Brain microvascular endothelial cell (primary cell): Measurements from ENCODE around the gene EIF1.

Source experiments
- DNase-seq: peaks from one replicate; pipeline ENCODE4 v3.0.0-alpha.2; 2020
- H3K27ac ChIP-seq: fragments of 250-450 bp; sonication (Bioruptor Pico); 2 replicates; pipeline ENCODE4 v1.5.1; 2020; ENCODE audit warnings: mild to moderate bottlenecking, moderate library complexity
- H3K27me3 ChIP-seq: fragments of 250-450 bp; sonication (Bioruptor Pico); replicated peaks from 2 replicates; pipeline ENCODE4 v1.5.1; 2020; ENCODE audit warnings: mild to moderate bottlenecking
- H3K36me3 ChIP-seq: fragments of 250-450 bp; sonication (Bioruptor Pico); replicated peaks from 2 replicates; pipeline ENCODE4 v1.5.1; 2020; ENCODE audit warnings: mild to moderate bottlenecking
- H3K4me3 ChIP-seq: 2 replicates; pipeline ENCODE4 v1.5.1; 2011; ENCODE audit warnings: low read depth, mild to moderate bottlenecking, control low read depth, low read length, moderate library complexity
- in situ Hi-C: cut with HindIII; loops from 2 replicates; pipeline ENCODE4 v1.10.0; 2017; ENCODE audit warnings: low sequenced_read_pairs, low pct_ligation_motif_present
- TF ChIP-seq, protein P1 (sequence below): IDR thresholded peaks from 2 replicates; pipeline ENCODE4 v1.5.1; 2011; ENCODE audit warnings: low read depth, mild to moderate bottlenecking, moderate library complexity, low read length, control low read depth, inconsistent platforms; ENCODE audit errors: missing control alignments

The EIF1 gene

DNA sequence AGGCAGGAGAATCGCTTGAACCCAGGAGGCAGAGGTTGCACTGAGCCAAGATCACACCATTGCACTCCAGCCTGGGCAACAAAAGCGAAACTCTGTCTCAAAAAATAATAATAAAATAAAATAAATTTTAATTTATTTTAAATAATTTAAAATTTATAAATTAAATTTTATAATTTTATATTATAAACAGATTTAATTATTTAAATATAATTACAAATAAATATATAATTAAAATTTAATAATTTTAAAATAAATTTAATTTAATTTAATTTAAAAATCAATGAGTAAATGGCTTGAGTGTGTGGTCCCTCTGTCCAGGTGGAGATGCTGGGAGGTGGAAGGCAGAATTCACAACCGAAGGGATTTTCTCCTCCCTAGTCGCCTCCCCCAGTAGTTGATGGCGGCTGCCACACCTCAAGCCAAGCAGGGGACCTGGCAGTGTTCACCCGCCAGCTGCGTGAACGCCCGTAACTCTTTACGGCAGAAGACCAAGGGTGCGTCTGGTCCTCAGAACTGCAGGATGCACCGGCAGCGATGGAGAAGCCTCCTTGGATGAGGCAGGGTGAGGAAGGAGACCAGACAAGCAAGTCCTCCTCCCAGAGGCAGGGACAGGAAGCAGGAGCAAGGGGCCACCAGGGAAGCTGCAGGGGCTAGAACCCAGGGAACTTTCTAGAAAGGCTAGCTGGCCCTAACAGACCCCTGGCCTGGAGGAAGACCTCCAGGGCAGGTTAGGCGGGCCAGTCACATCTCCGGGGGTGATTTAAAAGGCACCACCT, 41.5 kb upstream of the EIF1 start:
- no peak for DNase-seq
- in situ Hi-C loops: no loop called here
- Histone ChIP-seq H3K36me3 (no peaks in the 10 kb centered on the region), H3K27me3 (no peaks in the 10 kb centered on the region), H3K4me3 (no peak overlapping the region), H3K27ac (no peak overlapping the region)
- TF ChIP-seq, protein P1, sequence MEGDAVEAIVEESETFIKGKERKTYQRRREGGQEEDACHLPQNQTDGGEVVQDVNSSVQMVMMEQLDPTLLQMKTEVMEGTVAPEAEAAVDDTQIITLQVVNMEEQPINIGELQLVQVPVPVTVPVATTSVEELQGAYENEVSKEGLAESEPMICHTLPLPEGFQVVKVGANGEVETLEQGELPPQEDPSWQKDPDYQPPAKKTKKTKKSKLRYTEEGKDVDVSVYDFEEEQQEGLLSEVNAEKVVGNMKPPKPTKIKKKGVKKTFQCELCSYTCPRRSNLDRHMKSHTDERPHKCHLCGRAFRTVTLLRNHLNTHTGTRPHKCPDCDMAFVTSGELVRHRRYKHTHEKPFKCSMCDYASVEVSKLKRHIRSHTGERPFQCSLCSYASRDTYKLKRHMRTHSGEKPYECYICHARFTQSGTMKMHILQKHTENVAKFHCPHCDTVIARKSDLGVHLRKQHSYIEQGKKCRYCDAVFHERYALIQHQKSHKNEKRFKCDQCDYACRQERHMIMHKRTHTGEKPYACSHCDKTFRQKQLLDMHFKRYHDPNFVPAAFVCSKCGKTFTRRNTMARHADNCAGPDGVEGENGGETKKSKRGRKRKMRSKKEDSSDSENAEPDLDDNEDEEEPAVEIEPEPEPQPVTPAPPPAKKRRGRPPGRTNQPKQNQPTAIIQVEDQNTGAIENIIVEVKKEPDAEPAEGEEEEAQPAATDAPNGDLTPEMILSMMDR: no peak

DNA sequence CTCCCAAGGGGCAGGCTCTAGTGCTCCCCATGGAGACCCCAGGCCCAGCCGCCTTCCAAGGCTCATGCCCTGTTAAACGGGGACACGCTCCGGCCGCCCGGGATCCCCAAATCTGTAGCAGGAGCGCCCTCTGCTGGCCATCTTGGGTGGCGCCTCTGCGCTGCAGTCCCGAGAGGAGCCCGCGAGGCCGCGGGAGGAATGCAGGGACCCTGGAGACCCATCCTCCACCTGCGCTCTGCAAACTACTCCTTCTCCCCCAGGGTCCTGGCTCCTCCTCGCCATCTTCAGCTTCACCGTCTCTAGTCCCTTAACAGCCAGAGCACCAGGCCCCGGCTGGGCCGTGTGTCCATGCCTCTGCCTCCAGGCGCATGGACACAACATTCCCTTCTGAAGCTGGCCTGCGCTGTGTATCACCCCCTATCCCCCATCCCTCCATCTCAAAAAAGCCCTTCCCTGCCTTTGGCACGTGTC, 40.7 kb upstream of the EIF1 start:
- TF ChIP-seq, protein P1: peak; percentile 94
- in situ Hi-C loops: no loop called here
- peak; percentile 66 for DNase-seq
- H3K4me3 ChIP-seq: peak overlapping the region; percentile 53
- no peaks in the 10 kb centered on the region for H3K27me3 ChIP-seq
- H3K27ac ChIP-seq: no peak overlapping the region
- H3K36me3 ChIP-seq: no peaks in the 10 kb centered on the region

DNA sequence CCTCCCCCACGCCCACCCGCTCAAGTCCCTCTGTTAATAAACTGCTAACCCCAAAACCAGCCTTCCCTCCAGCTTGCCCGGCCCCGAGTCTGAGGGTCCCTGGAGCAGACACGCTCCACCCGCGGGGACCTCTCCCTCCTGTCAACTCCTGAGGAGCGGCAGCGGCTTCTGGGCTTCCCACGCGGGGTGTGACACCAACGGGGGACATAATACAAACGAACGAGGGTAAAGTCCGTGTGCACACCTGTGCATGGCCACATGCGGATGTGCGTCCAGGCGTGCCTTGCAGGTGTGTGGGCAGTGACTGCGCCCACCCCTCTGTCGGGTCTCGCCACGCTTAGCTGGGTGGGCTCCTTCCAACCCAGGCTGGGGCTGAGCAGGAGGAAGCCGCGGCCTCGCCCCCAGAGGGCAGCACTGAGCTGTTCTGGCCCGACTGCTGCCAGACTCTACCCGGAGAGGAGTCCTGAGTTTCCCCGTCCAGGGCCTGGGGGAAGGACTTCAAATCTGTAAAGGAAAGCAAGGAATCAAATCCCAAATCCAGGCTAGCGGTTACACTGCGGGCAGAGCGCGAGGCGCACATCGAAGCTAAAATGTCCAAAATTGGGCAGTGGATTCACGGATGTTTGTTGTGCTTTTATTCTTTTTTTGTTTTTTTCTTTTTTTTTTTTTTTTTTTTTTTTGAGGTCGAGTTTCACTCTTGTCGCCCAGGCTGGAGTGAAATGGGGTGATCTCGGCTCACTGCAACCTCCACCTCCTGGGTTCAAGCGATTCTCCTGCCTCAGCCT, 40.1 kb upstream of the EIF1 start:
- DNase-seq: peak; percentile 63
- Histone ChIP-seq H3K27me3 (no peaks in the 10 kb centered on the region), H3K27ac (peak overlapping the region; percentile 38), H3K4me3 (peak overlapping the region; percentile 53), H3K36me3 (no peaks in the 10 kb centered on the region)
- TF ChIP-seq, protein P1: peak; percentile 97
- in situ Hi-C loops: no loop called here

DNA sequence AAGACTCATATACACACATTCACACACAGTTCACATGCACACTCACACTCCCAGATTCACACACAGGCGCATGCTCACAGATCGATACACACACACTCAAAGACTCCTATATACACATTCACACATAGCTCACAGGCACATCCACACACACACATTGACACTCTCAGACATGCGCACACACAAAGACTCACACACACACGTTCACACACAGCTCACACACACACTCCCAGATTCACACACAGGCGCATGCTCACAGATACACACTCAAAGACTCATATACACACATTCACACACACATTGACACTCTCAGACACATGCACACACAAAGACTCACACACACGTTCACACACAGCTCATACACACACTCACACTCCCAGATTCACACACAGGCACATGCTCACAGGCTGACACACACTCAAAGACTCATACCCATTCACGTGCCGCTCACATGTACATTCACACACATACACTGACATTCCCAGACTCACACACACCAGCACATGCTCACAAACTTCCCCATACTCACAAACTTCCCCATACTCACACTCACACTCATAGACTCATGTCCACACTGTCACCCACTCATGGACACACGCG, 38.7 kb upstream of the EIF1 start:
- no peak for DNase-seq
- TF ChIP-seq, protein P1: no peak
- H3K27me3 ChIP-seq: no peaks in the 10 kb centered on the region
- in situ Hi-C loops: no loop called here
- H3K36me3 ChIP-seq: no peaks in the 10 kb centered on the region
- H3K4me3 ChIP-seq: no peak overlapping the region
- H3K27ac ChIP-seq: no peak overlapping the region

DNA sequence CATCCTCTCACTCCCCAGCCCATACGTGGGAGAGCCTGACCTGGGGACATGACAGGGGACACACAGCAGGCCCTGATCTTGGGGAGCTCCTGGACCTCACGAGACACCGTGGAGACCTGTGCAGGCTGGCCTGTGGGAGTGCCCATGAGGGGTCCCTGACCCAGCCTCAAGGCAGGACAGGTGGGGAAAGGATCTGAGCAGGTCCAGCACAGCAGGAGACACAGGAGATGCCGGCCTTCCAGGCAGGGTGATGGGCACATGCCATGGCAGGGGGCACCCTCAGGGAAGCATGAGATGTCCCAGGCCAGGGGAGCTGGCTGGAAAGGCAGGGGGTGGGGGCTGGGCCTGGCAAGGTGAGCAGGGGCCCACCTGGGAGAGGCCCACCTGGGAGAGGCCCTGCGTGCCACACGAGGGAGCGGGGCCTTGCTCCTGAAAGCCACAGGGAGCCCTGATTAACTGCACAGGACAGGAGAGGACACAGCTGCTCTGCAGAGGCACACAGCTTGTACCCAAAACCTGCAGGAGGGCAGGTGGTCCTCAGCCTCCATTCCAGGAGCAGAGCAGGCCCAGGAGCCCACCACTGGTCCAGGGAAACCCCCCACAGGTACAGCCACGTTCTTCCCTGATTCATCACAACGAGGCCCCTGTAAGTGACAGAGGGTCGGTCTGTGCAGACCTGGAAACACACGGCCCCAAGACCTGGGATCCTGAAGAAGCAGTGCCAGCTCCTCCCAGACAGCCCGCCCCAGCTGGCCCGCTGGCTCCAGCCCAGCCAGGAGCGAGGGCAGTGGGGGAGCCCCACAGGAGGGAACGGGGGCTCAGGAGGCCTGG, 37.7 kb upstream of the EIF1 start:
- in situ Hi-C loops: no loop called here
- no peak overlapping the region for H3K4me3 ChIP-seq
- H3K27ac ChIP-seq: no peak overlapping the region

More for the DNA sequence above, 37.7 kb upstream of the EIF1 start:
- TF ChIP-seq, protein P1: no peak
- no peaks in the 10 kb centered on the region for H3K27me3 ChIP-seq
- no peaks in the 10 kb centered on the region for H3K36me3 ChIP-seq
- DNase-seq: no peak
